ENCODE results near the gene SH3D19.

GRCh38 chr4:151250706-151251105, 74.7 kb downstream of the SH3D19 start:
- TF ChIP-seq CTCF (conservative IDR thresholded peaks at IDR 0.05) (no peak), ZFX (IDR thresholded peaks at IDR 0.05) (no peak)
